Kidney (tissue), 22 donors: ENCODE data around the gene PDE9A. TPM values are rescaled to one million over a fixed set of nuclear protein-coding genes. Genes with fewer than 3 reads are reported as not detected.
A peak's percentile ranks its signal among the peaks of the same experiment; 100 is the strongest.

ENCODE experiments used
- DNase-seq, 5 donors: peaks; one replicate each; pipeline ENCODE4 v3.0.0-alpha.2; 2013 to 2020
- FAIRE-seq: peaks from 2 replicates; lab custom pipeline; 2012; peaks lifted over from hg19 to GRCh38; lab: Jason Lieb, UNC
- H3K27ac ChIP-seq, 2 donors: one replicate each; pipeline ENCODE4 v1.7.0; 2013; ENCODE audit warnings: low read depth in 2 of 2, low read length in 2 of 2, inconsistent platforms in 1 of 2
- H3K27me3 ChIP-seq: one replicate; pipeline ENCODE4 v1.7.1; 2013; ENCODE audit warnings: low read length, inconsistent platforms; ENCODE audit not compliant: control insufficient read depth, insufficient read depth
- H3K36me3 ChIP-seq, 3 donors: one replicate each; pipeline versions ENCODE4 v1.7.0 to v1.7.1; 2013; ENCODE audit warnings: low read length in 3 of 3, control low read depth in 1 of 3, inconsistent platforms in 1 of 3; ENCODE audit not compliant: insufficient read depth in 3 of 3, control insufficient read depth in 2 of 3
- H3K4me1 ChIP-seq, 3 donors: one replicate each; pipeline versions ENCODE4 v1.7.0 to v1.7.1; 2013; ENCODE audit warnings: low read length in 3 of 3, inconsistent platforms in 1 of 3, low read depth in 1 of 3; ENCODE audit not compliant: control insufficient read depth in 2 of 3, insufficient read depth in 2 of 3
- H3K4me3 ChIP-seq, 3 donors: one replicate each; pipeline versions ENCODE4 v1.7.0 to v1.8.1; 2013; ENCODE audit warnings: low read length in 3 of 3, control low read depth in 1 of 3, inconsistent platforms in 1 of 3
- H3K9ac ChIP-seq, 3 donors: one replicate each; pipeline versions ENCODE4 v1.7.0 to v1.7.1; 2013; ENCODE audit warnings: low read length in 3 of 3, control low read depth in 1 of 3, inconsistent platforms in 1 of 3
- H3K9me3 ChIP-seq, 3 donors: one replicate each; pipeline versions ENCODE4 v1.7.0 to v1.7.1; 2013; ENCODE audit warnings: low read length in 3 of 3, control low read depth in 1 of 3, inconsistent platforms in 1 of 3; ENCODE audit not compliant: control insufficient read depth in 2 of 3, insufficient read depth in 1 of 3
- intact Hi-C: fragments of 100-400 bp; cut with DNase I; formaldehyde crosslinking; loops from one replicate; pipeline ENCODE4 v1.11.1; 2022
- long read RNA-seq, 10 donors: library from polyadenylated mRNA in 1 of 10; unstranded in 1 of 10; transcript quantifications; one replicate each; pipeline ENCODE4 v2.0.0 and lab custom pipeline, GENCODE V29; 2021 to 2026
- polyA plus RNA-seq: library from polyadenylated mRNA; stranded (reverse); fragments of 350-450 nt; fragmentation: Illumina TruSeq; extraction: RNeasy Lipid Tissue Mini Kit (QIAGEN cat#74804); gene quantifications from one replicate; pipeline ENCODE4 v1.2.3, GENCODE V29; 2014; ENCODE audit warnings: low read depth, low replicate concordance; ENCODE audit not compliant: insufficient read depth
- total RNA-seq: library from RNA; stranded (reverse); fragmentation: NEBNext Ultra II Directional; extraction: Animal tissue kit (Norgen Biotek cat#: 25700); gene quantifications from one replicate; pipeline ENCODE4 v1.2.1, GENCODE V29; 2021
- TF ChIP-seq, protein P1 (sequence below): IDR thresholded peaks from 3 replicates; pipeline ENCODE4 v1.5.1; 2012; ENCODE audit warnings: mild to moderate bottlenecking, moderate library complexity, borderline replicate concordance; ENCODE audit not compliant: insufficient read depth; ENCODE audit errors: extremely low read depth
- donor health status: control.
- donor health status: control.
- donor health status: control.
- donor health status: control.
- donor health status: control.
- donor health status: DM: yes; HTN: yes; CAD: no.
- donor health status: Normal renal cell carcinoma (clear cell type).

Gene PDE9A
- total RNA-seq (39.0 TPM), polyA plus RNA-seq (30.1 TPM)
- long read RNA-seq, donor 1, partial matches to known transcripts, result 0 of 3 reads
- long read RNA-seq, donor 1, other reads (novel, unspliced or antisense), result 0 of 3 reads
- long read RNA-seq, donor 2, partial matches to known transcripts, result 0 of 4 reads
- long read RNA-seq, donor 2, other reads (novel, unspliced or antisense), result 0 of 4 reads
- long read RNA-seq, donor 3, partial matches to known transcripts, result 0 of 7 reads
- long read RNA-seq, donor 3, other reads (novel, unspliced or antisense), result 0 of 7 reads
- long read RNA-seq, donor 4, partial matches to known transcripts, result 0 of 5 reads
- long read RNA-seq, donor 4, other reads (novel, unspliced or antisense), result 0 of 5 reads
- long read RNA-seq, donor 5, result 0 reads
- long read RNA-seq, donor 6, partial matches to known transcripts, result 0 of 3 reads
- long read RNA-seq, donor 6, other reads (novel, unspliced or antisense), result 0 of 3 reads
- long read RNA-seq, donor 7, transcript PDE9A-204 (19 exons, 1,883 nt), result minor isoform, 5 of 53 reads
- long read RNA-seq, donor 7, transcript PDE9A-201 (20 exons, 2,058 nt), result major isoform, 8 of 53 reads
- long read RNA-seq, donor 7, partial matches to known transcripts, result 22 of 53 reads
- long read RNA-seq, donor 7, other reads (novel, unspliced or antisense), result 15 of 53 reads
- long read RNA-seq, donor 8, result 0 reads
- long read RNA-seq, donor 9, result 0 reads
- long read RNA-seq, donor 10, partial matches to known transcripts, result 0 of 4 reads
- long read RNA-seq, donor 10, other reads (novel, unspliced or antisense), result 0 of 4 reads

DNA sequence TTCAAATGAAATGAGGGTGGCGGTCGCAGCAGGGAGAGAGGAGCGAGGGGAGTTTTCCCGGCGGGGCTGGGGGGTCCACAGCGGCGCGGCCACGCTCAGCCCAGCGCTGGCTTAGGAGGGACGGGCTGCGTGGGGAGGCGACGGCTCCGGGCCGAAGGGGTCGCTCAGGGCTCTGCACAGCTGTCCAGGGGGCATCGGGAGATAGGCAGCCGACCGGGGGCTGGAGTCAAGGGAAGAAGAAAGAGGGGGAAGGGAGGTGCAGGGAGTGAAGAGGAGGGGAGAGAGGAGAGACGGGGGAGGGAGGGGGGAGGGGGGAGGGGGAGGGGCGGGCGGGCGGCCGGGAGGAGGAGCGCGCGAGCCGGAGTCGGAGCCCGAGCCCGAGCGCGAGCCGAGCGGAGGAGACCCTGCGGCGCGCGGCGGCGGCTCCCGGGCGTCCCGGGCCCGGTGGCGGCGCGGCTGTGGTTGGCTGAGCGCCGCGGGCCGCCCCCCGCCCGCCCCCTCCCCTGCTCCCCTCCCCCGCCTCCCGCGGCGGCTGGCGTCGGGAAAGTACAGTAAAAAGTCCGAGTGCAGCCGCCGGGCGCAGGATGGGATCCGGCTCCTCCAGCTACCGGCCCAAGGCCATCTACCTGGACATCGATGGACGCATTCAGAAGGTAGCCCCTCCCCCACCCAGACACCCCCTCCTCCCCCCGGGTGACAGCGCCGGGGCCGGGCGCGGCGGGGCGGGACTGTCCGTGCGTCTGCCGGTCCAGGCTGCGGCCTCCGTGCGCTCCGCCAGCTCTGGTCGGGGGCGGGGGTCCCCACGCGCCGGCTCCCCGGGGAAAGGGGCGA is at the start of gene PDE9A:
PDE9A (plus strand) TSS at position 391 of the 831 bp plus-strand sequence; CDS start at position 585, 194 bp downstream.
- DNase-seq, result peak; percentile 78 to 92 (median 85)
- peaks cover 3 to 34% (median 16%) of the 10 kb centered on the region in 3 donors for H3K4me1 ChIP-seq
- FAIRE-seq, result no peak
- H3K27ac ChIP-seq, result peak within 1 kb of the TSS; percentile 83 to 85
- peak within 1 kb of the TSS; percentile 32 to 65 (median 51) for H3K9ac ChIP-seq
- no peaks in the 10 kb centered on the region for H3K36me3 ChIP-seq
- no peaks in the 10 kb centered on the region for H3K9me3 ChIP-seq
- H3K4me3 ChIP-seq, result peak within 1 kb of the TSS; percentile 56 to 73 (median 71)
- intact Hi-C loops, result loop anchor here (10.0 kb wide), 1 partner anchor 61 kb away; no protein-coding TSS in a partner anchor
- TF ChIP-seq, protein P1, sequence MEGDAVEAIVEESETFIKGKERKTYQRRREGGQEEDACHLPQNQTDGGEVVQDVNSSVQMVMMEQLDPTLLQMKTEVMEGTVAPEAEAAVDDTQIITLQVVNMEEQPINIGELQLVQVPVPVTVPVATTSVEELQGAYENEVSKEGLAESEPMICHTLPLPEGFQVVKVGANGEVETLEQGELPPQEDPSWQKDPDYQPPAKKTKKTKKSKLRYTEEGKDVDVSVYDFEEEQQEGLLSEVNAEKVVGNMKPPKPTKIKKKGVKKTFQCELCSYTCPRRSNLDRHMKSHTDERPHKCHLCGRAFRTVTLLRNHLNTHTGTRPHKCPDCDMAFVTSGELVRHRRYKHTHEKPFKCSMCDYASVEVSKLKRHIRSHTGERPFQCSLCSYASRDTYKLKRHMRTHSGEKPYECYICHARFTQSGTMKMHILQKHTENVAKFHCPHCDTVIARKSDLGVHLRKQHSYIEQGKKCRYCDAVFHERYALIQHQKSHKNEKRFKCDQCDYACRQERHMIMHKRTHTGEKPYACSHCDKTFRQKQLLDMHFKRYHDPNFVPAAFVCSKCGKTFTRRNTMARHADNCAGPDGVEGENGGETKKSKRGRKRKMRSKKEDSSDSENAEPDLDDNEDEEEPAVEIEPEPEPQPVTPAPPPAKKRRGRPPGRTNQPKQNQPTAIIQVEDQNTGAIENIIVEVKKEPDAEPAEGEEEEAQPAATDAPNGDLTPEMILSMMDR, result no peak
- H3K27me3 ChIP-seq, result no peaks in the 10 kb centered on the region

DNA sequence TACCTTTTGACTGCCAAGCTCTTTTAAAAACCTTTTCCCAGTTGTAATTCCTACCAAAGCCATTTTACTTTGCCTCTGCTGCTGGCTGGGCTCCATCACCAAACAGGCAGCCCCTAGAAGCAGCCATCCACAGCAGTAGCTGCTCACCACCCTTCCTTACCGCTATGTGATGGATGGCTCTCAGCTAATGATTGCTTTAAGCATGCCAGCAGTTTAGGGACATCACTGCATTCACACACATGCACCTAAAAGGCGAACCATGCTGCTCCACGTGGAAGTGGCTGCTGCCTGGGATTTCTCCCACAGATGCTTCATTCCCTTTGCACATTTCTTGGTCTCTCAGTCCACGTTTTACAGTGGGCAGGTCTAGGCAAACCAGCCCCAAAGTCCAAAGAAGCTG is 46.3 kb upstream of the PDE9A start:
- H3K4me1 ChIP-seq, result peaks cover 3 to 14% (median 9%) of the 10 kb centered on the region in 3 donors
- TF ChIP-seq, protein P1, result no peak
- intact Hi-C loops, result no loop called here
- H3K27me3 ChIP-seq, result no peaks in the 10 kb centered on the region
- peaks cover 0 to 7% (median 0%) of the 10 kb centered on the region in 3 donors for H3K36me3 ChIP-seq
- H3K9me3 ChIP-seq, result peaks cover 0 to 11% (median 0%) of the 10 kb centered on the region in 3 donors
- peak overlapping the region in 1 of 3 donors; percentile 27 for H3K4me3 ChIP-seq
- peak overlapping the region; percentile 69 to 71 for H3K27ac ChIP-seq
- peak overlapping the region in 1 of 3 donors; percentile 46 for H3K9ac ChIP-seq
- DNase-seq, result peak in 1 of 5 donors; percentile 19
- no peak for FAIRE-seq

DNA sequence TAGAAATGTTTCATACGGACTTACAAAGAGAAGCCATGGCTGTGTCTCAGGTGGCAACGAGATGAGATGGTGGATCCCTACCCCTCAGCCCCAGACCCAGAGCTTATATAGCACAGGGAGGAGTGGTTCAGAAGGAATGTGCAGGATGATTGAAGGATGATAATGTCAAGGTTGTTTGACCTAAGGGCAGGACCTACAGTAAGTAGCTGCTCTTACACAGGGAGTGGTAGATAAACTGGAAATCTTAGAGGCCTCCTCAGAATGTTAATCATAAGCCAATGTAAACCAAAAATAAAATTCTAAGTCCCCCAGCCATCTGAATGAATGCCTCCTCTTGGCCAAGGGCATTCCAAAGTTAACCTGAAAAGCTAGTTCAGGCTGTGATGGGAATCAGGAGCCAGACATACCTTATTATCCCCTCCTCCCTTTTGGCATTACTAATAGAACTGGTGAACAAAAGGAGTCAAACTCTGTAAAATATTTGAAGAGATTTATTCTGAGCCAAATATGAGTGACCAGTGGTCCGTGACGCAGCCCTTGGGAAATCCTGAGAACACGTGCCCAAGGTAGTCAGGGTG is 45.8 kb upstream of the PDE9A start:
- peak overlapping the region in 1 of 3 donors; percentile 27 for H3K4me3 ChIP-seq
- peaks cover 0 to 11% (median 0%) of the 10 kb centered on the region in 3 donors for H3K9me3 ChIP-seq
- H3K27ac ChIP-seq, result peak overlapping the region; percentile 69 to 71
- DNase-seq (peak in 2 of 5 donors; percentile 18 to 45), FAIRE-seq (no peak)
- H3K27me3 ChIP-seq, result no peaks in the 10 kb centered on the region
- TF ChIP-seq, protein P1, result no peak
- peaks cover 0 to 7% (median 0%) of the 10 kb centered on the region in 3 donors for H3K36me3 ChIP-seq
- intact Hi-C loops, result no loop called here
- peaks cover 3 to 14% (median 9%) of the 10 kb centered on the region in 3 donors for H3K4me1 ChIP-seq
- H3K9ac ChIP-seq, result peak overlapping the region in 1 of 3 donors; percentile 46
